Astrocyte (in vitro differentiated cells and primary cell): ENCODE results near the gene MT3. TPM values are rescaled to one million over a fixed set of nuclear protein-coding genes. Genes with fewer than 3 reads are reported as not detected.

ENCODE experiments used
- DNase-seq: peaks from one replicate; pipeline ENCODE4 v3.0.0-alpha.2; 2010; ENCODE audit warnings: low read depth
- FAIRE-seq: peaks from 2 replicates; lab custom pipeline; 2011; peaks lifted over from hg19 to GRCh38; lab: Jason Lieb, UNC
- H2AFZ ChIP-seq: 2 replicates; pipeline ENCODE4 v1.6.0; 2012; ENCODE audit warnings: low read depth, low read length, inconsistent platforms
- H3K27ac ChIP-seq: 2 replicates; pipeline ENCODE4 v1.5.1; 2011; ENCODE audit warnings: low read depth, low read length, inconsistent platforms
- H3K27me3 ChIP-seq: 2 replicates; pipeline ENCODE4 v1.6.0; 2011; ENCODE audit warnings: low read length, inconsistent platforms; ENCODE audit not compliant: insufficient read depth
- H3K36me3 ChIP-seq: 2 replicates; pipeline ENCODE4 v1.5.1; 2011; ENCODE audit warnings: low read length, inconsistent platforms; ENCODE audit not compliant: insufficient read depth
- H3K4me1 ChIP-seq: 2 replicates; pipeline ENCODE4 v1.5.1; 2011; ENCODE audit warnings: low read length, inconsistent platforms; ENCODE audit not compliant: insufficient read depth
- H3K4me2 ChIP-seq: 2 replicates; pipeline ENCODE4 v1.6.0; 2012; ENCODE audit warnings: low read length, inconsistent platforms
- H3K4me3 ChIP-seq: 2 replicates; pipeline ENCODE4 v1.5.1; 2011; ENCODE audit warnings: low read depth, mild to moderate bottlenecking, low read length, inconsistent platforms; ENCODE audit not compliant: insufficient read depth
- H3K79me2 ChIP-seq: 2 replicates; pipeline ENCODE4 v1.6.0; 2012; ENCODE audit warnings: mild to moderate bottlenecking, low read length, inconsistent platforms; ENCODE audit not compliant: insufficient read depth
- H3K9ac ChIP-seq: 2 replicates; pipeline ENCODE4 v1.6.0; 2012; ENCODE audit warnings: mild to moderate bottlenecking, low read length, inconsistent platforms
- H3K9me3 ChIP-seq: 2 replicates; pipeline ENCODE4 v1.5.1; 2012; ENCODE audit warnings: low read depth, mild to moderate bottlenecking, low read length, inconsistent platforms; ENCODE audit not compliant: insufficient read depth
- H4K20me1 ChIP-seq: 2 replicates; pipeline ENCODE4 v1.6.0; 2012; ENCODE audit warnings: low read length, inconsistent platforms; ENCODE audit not compliant: insufficient read depth
- H3K27ac Mint-ChIP-seq: one replicate; pipeline ENCODE4 v1.8.0; 2021; ENCODE audit warnings: mild to moderate bottlenecking, mixed read lengths; ENCODE audit not compliant: unreplicated experiment
- H3K27me3 Mint-ChIP-seq: one replicate; pipeline ENCODE4 v1.8.0; 2021; ENCODE audit warnings: low read depth, mixed read lengths; ENCODE audit not compliant: unreplicated experiment
- H3K36me3 Mint-ChIP-seq: one replicate; pipeline ENCODE4 v1.8.0; 2021; ENCODE audit warnings: low read depth, mixed read lengths; ENCODE audit not compliant: unreplicated experiment
- H3K4me1 Mint-ChIP-seq: one replicate; pipeline ENCODE4 v1.8.0; 2021; ENCODE audit warnings: low read depth, mixed read lengths; ENCODE audit not compliant: unreplicated experiment
- H3K4me3 Mint-ChIP-seq: one replicate; pipeline ENCODE4 v1.8.0; 2021; ENCODE audit warnings: mild to moderate bottlenecking, moderate library complexity, mixed read lengths; ENCODE audit not compliant: unreplicated experiment
- H3K9me3 Mint-ChIP-seq: one replicate; pipeline ENCODE4 v1.8.0; 2021; ENCODE audit warnings: mild to moderate bottlenecking, mixed read lengths; ENCODE audit not compliant: unreplicated experiment
- EZH2 ChIP-seq: IDR thresholded peaks from 2 replicates; pipeline ENCODE4 v1.6.1; 2012; ENCODE audit warnings: mild to moderate bottlenecking, low read length, inconsistent platforms; ENCODE audit not compliant: insufficient read depth
- total RNA-seq: library from RNA; stranded (reverse); gene quantifications from 2 replicates; pipeline ENCODE4 v1.2.1, GENCODE V29; 2021
- TF ChIP-seq, protein P1 (sequence below): IDR thresholded peaks from 2 replicates; pipeline ENCODE4 v1.5.1; 2011; ENCODE audit warnings: low read depth, mild to moderate bottlenecking, inconsistent platforms, low read length, moderate library complexity; ENCODE audit not compliant: insufficient read depth

Gene MT3
- total RNA-seq, 1 donor from 2014 or later, result not detected

DNA sequence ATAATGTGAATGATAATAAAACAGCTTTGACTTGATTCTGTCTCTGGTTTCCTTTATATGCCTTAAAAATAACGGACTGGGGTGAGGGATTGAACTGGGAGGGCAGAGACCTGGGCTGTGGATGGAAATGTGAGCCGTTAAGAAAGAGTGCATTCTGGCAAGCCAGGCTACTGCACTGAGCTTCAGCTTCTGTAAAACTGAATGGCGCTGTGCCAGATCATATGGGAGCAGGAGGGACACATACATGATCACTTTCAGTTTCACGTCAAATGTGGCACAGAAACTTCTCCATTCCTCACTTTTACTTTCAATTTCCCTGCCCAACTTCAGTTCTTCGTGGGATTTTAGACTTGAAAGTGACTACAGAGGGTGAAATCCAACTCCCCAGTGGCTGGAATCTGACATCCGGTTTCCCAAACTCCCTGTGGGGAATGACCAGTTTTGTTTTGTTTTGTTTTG lies 20.2 kb downstream of the MT3 start:
- H3K36me3 Mint-ChIP-seq, result no peaks in the 10 kb centered on the region
- H3K9me3 Mint-ChIP-seq, result peaks cover 3% of the 10 kb centered on the region
- Histone ChIP-seq H3K27ac (peak overlapping the region; percentile 98), H3K27me3 (no peaks in the 10 kb centered on the region), H2AFZ (no peak overlapping the region), H3K4me3 (peak overlapping the region; percentile 97), H3K9ac (peak overlapping the region; percentile 92), H3K9me3 (no peaks in the 10 kb centered on the region), H3K36me3 (no peaks in the 10 kb centered on the region), H3K79me2 (peaks cover 20% of the 10 kb centered on the region), H3K4me1 (peaks cover 67% of the 10 kb centered on the region), H3K4me2 (peak overlapping the region; percentile 88), H4K20me1 (peaks cover 5% of the 10 kb centered on the region)
- H3K27me3 Mint-ChIP-seq, result peaks cover 2% of the 10 kb centered on the region
- H3K4me3 Mint-ChIP-seq, result peak overlapping the region; percentile 90
- H3K4me1 Mint-ChIP-seq, result peaks cover 35% of the 10 kb centered on the region
- FAIRE-seq (no peak), DNase-seq (peak; percentile 83)
- peak overlapping the region; percentile 95 for H3K27ac Mint-ChIP-seq
- TF ChIP-seq EZH2, result no peak
- TF ChIP-seq, protein P1, sequence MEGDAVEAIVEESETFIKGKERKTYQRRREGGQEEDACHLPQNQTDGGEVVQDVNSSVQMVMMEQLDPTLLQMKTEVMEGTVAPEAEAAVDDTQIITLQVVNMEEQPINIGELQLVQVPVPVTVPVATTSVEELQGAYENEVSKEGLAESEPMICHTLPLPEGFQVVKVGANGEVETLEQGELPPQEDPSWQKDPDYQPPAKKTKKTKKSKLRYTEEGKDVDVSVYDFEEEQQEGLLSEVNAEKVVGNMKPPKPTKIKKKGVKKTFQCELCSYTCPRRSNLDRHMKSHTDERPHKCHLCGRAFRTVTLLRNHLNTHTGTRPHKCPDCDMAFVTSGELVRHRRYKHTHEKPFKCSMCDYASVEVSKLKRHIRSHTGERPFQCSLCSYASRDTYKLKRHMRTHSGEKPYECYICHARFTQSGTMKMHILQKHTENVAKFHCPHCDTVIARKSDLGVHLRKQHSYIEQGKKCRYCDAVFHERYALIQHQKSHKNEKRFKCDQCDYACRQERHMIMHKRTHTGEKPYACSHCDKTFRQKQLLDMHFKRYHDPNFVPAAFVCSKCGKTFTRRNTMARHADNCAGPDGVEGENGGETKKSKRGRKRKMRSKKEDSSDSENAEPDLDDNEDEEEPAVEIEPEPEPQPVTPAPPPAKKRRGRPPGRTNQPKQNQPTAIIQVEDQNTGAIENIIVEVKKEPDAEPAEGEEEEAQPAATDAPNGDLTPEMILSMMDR, result no peak

DNA sequence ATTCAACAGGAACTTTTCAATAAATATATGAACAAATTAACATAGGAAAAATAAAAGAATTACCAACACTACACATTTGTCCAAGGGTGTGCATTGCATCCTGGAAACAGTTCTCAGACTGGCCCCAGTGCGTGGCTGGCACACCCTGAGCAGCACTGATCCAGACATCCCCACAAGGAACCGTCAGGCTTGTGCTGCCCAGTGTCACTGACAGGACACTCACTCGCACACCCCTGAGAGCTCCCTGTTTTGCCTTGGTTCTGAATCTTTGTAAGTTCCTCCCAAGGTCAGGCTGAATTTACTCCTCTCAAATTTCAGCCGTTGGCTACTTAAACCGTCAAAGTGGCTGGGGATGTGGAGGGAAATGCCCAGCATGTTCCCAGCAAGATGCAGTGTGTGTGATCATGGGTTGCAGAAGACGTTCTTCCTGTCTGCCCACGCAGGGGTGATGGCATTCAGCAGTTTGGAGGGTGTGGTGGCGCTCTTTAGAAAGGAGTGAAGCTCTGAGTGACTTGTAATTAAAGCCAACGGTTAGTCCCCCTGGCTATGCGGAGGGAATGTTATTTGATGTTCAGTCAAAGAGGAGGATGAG lies 20.8 kb downstream of the MT3 start:
- Histone ChIP-seq H3K79me2 (peaks cover 20% of the 10 kb centered on the region), H3K4me2 (peak overlapping the region; percentile 88), H3K27ac (peak overlapping the region; percentile 98), H3K27me3 (no peaks in the 10 kb centered on the region), H3K9me3 (no peaks in the 10 kb centered on the region), H4K20me1 (peaks cover 5% of the 10 kb centered on the region), H3K36me3 (no peaks in the 10 kb centered on the region), H3K4me1 (peaks cover 73% of the 10 kb centered on the region), H3K9ac (peak overlapping the region; percentile 92), H3K4me3 (peak overlapping the region; percentile 97), H2AFZ (no peak overlapping the region)
- Mint-ChIP-seq H3K9me3 (peaks cover 3% of the 10 kb centered on the region), H3K4me1 (peaks cover 37% of the 10 kb centered on the region), H3K27ac (peak overlapping the region; percentile 95), H3K4me3 (peak overlapping the region; percentile 90), H3K36me3 (no peaks in the 10 kb centered on the region), H3K27me3 (no peaks in the 10 kb centered on the region)
- no peak for TF ChIP-seq EZH2
- TF ChIP-seq, protein P1, result no peak
- no peak for FAIRE-seq
- peak; percentile 96 for DNase-seq

- H3K27me3 ChIP-seq, result no peaks in the 10 kb centered on the region
- no peaks in the 10 kb centered on the region for H3K36me3 ChIP-seq
- H3K79me2 ChIP-seq, result peaks cover 20% of the 10 kb centered on the region
- H3K4me3 ChIP-seq, result peak overlapping the region; percentile 97
- H3K27ac Mint-ChIP-seq, result peak overlapping the region; percentile 95
- peaks cover 37% of the 10 kb centered on the region for H3K4me1 Mint-ChIP-seq
- no peak overlapping the region for H2AFZ ChIP-seq
- H3K9me3 ChIP-seq, result no peaks in the 10 kb centered on the region
- DNase-seq, result no peak
- H3K4me3 Mint-ChIP-seq, result peak overlapping the region; percentile 90
- H3K27me3 Mint-ChIP-seq, result no peaks in the 10 kb centered on the region
- peak overlapping the region; percentile 98 for H3K27ac ChIP-seq
- H3K4me2 ChIP-seq, result peak overlapping the region; percentile 88
- TF ChIP-seq EZH2, result no peak
- TF ChIP-seq, protein P1, result no peak
- H3K9ac ChIP-seq, result peak overlapping the region; percentile 92
- peaks cover 3% of the 10 kb centered on the region for H3K9me3 Mint-ChIP-seq
- H3K4me1 ChIP-seq, result peaks cover 75% of the 10 kb centered on the region
- peaks cover 5% of the 10 kb centered on the region for H4K20me1 ChIP-seq
- no peak for FAIRE-seq
- H3K36me3 Mint-ChIP-seq, result no peaks in the 10 kb centered on the region
These were observed 21.3 kb downstream of the MT3 start for GRCh38 chr16:56610609-56611111.
